H1 (cell line): ENCODE data around the gene STX7. TPM values are rescaled to one million over a fixed set of nuclear protein-coding genes. Genes with fewer than 3 reads are reported as not detected.

Experiments used
- GABPA ChIP-seq: IDR thresholded peaks from 2 replicates; pipeline ENCODE4 v1.6.1; 2011; ENCODE audit warnings: mild to moderate bottlenecking, low read length, moderate library complexity, borderline replicate concordance; ENCODE audit not compliant: insufficient read depth
- HDAC6 ChIP-seq: IDR thresholded peaks from one replicate; pipeline ENCODE4 v1.7.1; 2012; ENCODE audit warnings: low read depth, mild to moderate bottlenecking, inconsistent platforms, low read length, moderate library complexity
- POLR2A ChIP-seq, 2 experiments: IDR thresholded peaks; 1 replicate in 1 of 2; 2 replicates in 1 of 2; pipeline ENCODE4 v1.6.1; 2011; ENCODE audit warnings: low read depth in 2 of 2, low read length in 2 of 2, mild to moderate bottlenecking in 2 of 2; ENCODE audit errors: control extremely low read depth in 1 of 2
- POLR2AphosphoS5 ChIP-seq: IDR thresholded peaks from 2 replicates; pipeline ENCODE4 v1.6.1; 2011; ENCODE audit warnings: low read depth, low read length
- TAF7 ChIP-seq: optimal IDR thresholded peaks from 2 replicates; pipeline ENCODE3; 2011; ENCODE audit warnings: low read depth, mild to moderate bottlenecking, inconsistent platforms, low read length, moderate library complexity, borderline replicate concordance
- YY1 ChIP-seq: IDR thresholded peaks from 2 replicates; pipeline ENCODE4 v1.6.1; 2011; ENCODE audit warnings: low read depth, mild to moderate bottlenecking, low read length
- ZNF274 ChIP-seq: IDR thresholded peaks from 2 replicates; pipeline ENCODE4 v1.7.0; 2012; ENCODE audit warnings: low read length, borderline replicate concordance; ENCODE audit errors: extremely low read depth
- polyA plus RNA-seq, 7 experiments: library from polyadenylated mRNA; depleted of rRNA in 3 of 7; stranded (reverse) in 5 of 7; unstranded in 2 of 7; fragments of >200 nt in 5 of 7; fragments of 200-250 nt in 2 of 7; gene quantifications; 1 replicate in 5 of 7; 2 replicates in 1 of 7; 4 replicates in 1 of 7; pipeline versions ENCODE4 v1.2.1 to v1.2.3, GENCODE V29; 2011 to 2013; ENCODE audit warnings: missing spikeins in 2 of 7, mixed read lengths in 2 of 7
- total RNA-seq: library from RNA; stranded (reverse); fragmentation: NEBNext Ultra II Directional; extraction: Animal tissue kit (Norgen Biotek cat#: 25700); gene quantifications from 2 replicates; pipeline ENCODE4 v1.2.1, GENCODE V29; 2021
- TF ChIP-seq, protein P1 (sequence below): fragments of 300-600 bp; sonication (generic); IDR thresholded peaks from 2 replicates; pipeline ENCODE4 v1.7.1; 2012; ENCODE audit warnings: low read length, moderate library complexity, mild to moderate bottlenecking, inconsistent platforms; ENCODE audit not compliant: insufficient replicate concordance

The STX7 gene
- total and polyA plus RNA-seq, 2 of the 8 experiments (the other 6 are each of a cell fraction or from before 2014, with no cell fraction given): 5.7 to 27.9 TPM

DNA sequence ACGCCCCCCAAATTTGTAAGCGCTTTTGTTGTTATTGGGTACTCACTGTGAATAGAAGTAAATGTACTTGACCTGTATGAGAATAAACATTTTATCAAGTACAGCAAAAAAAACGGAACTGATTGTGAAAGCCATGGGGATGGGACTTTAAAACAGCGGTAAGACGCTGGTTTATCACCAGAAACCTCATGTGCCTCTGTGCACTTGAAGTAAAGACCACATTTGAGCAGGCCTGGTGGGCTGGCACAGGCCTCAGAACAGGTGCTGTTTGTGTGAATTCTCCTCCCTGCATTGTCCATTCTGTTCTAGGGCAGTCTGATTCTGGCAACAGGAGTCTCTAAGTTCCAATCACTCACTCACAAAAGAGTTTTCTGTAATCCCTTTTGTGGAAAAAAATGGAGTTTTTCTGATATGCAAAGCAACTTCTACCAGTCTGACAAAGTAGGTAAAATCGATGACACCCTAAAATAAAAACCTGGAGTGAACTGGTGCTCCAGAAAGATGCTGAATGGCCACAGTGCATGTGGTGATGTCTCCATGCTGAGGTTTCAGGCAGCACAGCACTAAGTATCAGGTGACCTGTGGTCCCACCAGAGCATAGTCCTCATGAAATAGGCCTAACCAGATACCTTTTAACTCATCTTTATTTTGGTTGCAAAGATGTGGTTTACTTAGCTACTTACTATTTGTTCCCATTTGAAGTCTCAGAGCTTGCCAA lies 53.9 kb downstream of the STX7 start (continued):
- TF ChIP-seq POLR2AphosphoS5 (no peak), TAF7 (no peak), POLR2A (IDR thresholded peaks at IDR 0.05; ENCODE audit: control extremely low read depth in 1 of 2, low read depth in 2 of 2, low read length in 2 of 2) (no peak), ZNF274 (no peak), HDAC6 (no peak), GABPA (no peak), YY1 (no peak)
- TF ChIP-seq, protein P1, sequence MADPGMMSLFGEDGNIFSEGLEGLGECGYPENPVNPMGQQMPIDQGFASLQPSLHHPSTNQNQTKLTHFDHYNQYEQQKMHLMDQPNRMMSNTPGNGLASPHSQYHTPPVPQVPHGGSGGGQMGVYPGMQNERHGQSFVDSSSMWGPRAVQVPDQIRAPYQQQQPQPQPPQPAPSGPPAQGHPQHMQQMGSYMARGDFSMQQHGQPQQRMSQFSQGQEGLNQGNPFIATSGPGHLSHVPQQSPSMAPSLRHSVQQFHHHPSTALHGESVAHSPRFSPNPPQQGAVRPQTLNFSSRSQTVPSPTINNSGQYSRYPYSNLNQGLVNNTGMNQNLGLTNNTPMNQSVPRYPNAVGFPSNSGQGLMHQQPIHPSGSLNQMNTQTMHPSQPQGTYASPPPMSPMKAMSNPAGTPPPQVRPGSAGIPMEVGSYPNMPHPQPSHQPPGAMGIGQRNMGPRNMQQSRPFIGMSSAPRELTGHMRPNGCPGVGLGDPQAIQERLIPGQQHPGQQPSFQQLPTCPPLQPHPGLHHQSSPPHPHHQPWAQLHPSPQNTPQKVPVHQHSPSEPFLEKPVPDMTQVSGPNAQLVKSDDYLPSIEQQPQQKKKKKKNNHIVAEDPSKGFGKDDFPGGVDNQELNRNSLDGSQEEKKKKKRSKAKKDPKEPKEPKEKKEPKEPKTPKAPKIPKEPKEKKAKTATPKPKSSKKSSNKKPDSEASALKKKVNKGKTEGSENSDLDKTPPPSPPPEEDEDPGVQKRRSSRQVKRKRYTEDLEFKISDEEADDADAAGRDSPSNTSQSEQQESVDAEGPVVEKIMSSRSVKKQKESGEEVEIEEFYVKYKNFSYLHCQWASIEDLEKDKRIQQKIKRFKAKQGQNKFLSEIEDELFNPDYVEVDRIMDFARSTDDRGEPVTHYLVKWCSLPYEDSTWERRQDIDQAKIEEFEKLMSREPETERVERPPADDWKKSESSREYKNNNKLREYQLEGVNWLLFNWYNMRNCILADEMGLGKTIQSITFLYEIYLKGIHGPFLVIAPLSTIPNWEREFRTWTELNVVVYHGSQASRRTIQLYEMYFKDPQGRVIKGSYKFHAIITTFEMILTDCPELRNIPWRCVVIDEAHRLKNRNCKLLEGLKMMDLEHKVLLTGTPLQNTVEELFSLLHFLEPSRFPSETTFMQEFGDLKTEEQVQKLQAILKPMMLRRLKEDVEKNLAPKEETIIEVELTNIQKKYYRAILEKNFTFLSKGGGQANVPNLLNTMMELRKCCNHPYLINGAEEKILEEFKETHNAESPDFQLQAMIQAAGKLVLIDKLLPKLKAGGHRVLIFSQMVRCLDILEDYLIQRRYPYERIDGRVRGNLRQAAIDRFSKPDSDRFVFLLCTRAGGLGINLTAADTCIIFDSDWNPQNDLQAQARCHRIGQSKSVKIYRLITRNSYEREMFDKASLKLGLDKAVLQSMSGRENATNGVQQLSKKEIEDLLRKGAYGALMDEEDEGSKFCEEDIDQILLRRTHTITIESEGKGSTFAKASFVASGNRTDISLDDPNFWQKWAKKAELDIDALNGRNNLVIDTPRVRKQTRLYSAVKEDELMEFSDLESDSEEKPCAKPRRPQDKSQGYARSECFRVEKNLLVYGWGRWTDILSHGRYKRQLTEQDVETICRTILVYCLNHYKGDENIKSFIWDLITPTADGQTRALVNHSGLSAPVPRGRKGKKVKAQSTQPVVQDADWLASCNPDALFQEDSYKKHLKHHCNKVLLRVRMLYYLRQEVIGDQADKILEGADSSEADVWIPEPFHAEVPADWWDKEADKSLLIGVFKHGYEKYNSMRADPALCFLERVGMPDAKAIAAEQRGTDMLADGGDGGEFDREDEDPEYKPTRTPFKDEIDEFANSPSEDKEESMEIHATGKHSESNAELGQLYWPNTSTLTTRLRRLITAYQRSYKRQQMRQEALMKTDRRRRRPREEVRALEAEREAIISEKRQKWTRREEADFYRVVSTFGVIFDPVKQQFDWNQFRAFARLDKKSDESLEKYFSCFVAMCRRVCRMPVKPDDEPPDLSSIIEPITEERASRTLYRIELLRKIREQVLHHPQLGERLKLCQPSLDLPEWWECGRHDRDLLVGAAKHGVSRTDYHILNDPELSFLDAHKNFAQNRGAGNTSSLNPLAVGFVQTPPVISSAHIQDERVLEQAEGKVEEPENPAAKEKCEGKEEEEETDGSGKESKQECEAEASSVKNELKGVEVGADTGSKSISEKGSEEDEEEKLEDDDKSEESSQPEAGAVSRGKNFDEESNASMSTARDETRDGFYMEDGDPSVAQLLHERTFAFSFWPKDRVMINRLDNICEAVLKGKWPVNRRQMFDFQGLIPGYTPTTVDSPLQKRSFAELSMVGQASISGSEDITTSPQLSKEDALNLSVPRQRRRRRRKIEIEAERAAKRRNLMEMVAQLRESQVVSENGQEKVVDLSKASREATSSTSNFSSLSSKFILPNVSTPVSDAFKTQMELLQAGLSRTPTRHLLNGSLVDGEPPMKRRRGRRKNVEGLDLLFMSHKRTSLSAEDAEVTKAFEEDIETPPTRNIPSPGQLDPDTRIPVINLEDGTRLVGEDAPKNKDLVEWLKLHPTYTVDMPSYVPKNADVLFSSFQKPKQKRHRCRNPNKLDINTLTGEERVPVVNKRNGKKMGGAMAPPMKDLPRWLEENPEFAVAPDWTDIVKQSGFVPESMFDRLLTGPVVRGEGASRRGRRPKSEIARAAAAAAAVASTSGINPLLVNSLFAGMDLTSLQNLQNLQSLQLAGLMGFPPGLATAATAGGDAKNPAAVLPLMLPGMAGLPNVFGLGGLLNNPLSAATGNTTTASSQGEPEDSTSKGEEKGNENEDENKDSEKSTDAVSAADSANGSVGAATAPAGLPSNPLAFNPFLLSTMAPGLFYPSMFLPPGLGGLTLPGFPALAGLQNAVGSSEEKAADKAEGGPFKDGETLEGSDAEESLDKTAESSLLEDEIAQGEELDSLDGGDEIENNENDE: no peak
